A549 treated with AZD2906 at 1 μM for 4 hours (cell line): ENCODE measurements around the gene CAPS. TPM values are rescaled to one million over a fixed set of nuclear protein-coding genes. Genes with fewer than 3 reads are reported as not detected.

Experiments
- total RNA-seq: library from RNA; stranded (reverse); fragments of 200-300 nt; extraction: Qiagen RNA extraction; gene quantifications from 5 replicates; pipeline ENCODE4 v1.2.3, GENCODE V29; 2022

Gene CAPS
- 1.0 to 1.8 TPM (median 1.5 TPM) in 5 replicates for total RNA-seq

DNA sequence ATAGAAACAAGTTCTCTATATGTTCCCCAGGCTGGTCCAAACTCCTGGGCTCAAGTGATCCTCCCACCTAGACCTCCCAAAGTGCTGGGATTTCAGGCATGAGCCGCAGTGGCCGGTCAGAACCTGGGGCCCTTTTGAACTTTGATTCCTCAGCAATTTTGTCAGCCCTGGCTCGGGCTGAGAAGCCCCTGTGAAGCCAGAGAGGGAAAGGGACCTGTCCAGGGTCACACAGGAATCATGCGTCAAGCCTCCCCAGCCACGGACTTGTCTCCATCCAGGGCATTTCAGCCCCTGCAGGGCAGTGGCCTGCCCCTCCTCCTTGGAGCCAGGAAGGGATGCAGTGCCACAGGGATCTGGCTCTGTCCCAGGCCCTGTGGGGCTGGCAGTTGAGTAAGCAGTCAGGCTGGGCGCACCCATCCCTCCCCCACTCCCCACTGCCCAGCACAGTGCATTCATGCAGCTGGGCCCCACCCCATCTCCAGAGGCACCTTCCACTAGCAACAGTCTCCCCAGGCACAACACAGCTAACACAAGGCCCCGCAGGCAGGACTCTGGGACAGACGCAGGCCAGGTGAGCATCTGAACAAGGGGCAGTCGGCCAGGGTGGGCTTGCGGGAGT lies at the start of gene CAPS:
CAPS (plus strand) TSS at position 516 of the 619 bp plus-strand sequence. CDS start 153 bp downstream, outside the sequence.

DNA sequence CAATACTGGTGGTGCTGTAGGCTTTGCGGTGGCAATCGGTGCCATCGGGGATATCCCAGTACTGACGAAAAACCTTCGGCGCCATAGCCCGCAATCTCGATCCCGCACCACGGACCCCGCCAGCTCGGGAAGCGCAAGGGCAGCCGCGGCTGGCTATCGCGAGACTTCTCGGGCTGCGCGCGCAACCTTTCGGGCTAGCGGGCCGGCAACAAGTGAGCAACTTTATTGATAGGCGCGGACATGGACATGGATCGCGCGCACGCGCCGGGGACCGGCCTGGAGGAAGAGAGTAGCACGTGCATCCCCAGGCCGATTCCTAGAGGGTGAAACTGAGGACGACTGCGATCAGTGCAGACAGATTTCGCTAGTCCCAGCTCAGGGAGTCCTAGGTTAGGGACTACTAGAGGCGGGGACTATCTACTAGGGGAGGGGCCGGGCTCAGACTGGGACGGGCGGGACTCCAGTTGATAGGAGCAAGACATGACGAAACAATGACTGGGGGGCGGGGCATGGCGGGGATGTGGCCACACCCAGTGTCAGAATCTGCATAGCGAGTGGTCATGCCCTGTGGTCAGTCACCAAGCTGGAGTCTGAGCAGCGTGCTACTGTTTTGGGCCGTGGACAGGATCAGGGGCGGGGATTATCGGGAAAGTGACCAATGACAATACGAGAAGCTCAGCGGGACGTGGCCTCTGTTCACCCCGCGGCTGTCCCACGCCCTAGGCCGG lies 10.3 kb upstream of the CAPS start, which contains the start of gene NDUFA11:
NDUFA11 (minus strand) TSS at position 167 of the 728 bp plus-strand sequence; CDS start at position 85, 82 bp downstream.

DNA sequence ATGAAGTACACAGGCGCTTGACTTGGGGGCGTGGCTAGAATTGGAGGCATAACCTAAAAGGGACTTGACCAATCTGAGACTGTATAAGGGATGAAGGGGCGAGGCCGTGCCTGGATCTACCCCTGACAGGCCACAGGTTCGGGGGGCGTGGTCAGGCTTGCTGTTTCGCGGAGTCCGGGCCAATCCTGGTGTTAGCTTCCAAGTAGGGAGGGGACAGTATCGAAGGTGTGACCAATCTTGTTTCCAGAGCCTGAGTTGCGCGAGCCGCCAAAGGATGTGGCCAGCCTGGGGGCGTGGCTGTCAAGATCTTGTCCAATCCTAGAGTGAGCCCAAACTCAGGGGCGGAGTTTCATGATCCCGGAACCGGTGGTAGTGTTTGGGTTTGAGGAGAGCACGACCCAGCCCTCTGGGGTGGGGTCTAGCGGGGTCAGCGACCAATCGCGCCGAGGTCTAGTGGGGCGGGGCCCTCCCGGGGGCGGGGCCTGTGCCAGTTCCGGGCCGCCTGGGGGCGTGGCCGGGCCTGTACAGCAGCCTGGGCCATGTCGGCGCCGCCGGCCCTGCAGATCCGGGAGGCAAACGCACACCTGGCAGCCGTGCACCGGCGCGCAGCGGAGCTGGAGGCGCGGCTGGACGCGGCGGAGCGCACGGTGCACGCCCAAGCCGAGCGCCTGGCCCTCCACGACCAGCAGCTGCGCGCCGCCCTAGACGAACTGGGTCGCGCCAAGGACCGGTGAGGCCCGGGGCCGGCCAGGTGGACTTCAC lies 9.5 kb upstream of the CAPS start, which contains the start of gene VMAC:
VMAC (plus strand) TSS at position 521 of the 762 bp plus-strand sequence; CDS start at position 540, 19 bp downstream.

Other genes with a start within 250 kb of the CAPS start
- 48.1 to 75.8 TPM (median 69.1 TPM) in 5 replicates for gene MICOS13, start 233.7 kb upstream of the CAPS start, total RNA-seq
- gene HSD11B1L, start 233.2 kb upstream of the CAPS start, total RNA-seq = 3.5 to 5.2 TPM (median 4.3 TPM) in 5 replicates
- 732 to 879 TPM (median 766 TPM) in 5 replicates for gene RPL36, start 224.0 kb upstream of the CAPS start, total RNA-seq
- 49.8 to 62.6 TPM (median 59.8 TPM) in 5 replicates for gene LONP1, start 194.1 kb upstream of the CAPS start, total RNA-seq
- gene CATSPERD, start 193.6 kb upstream of the CAPS start, total RNA-seq = not detected in 5 replicates
- 1.2 to 3.4 TPM (median 2.3 TPM) in 5 replicates for gene PRR22, start 129.5 kb upstream of the CAPS start, total RNA-seq
- gene DUS3L, start 123.1 kb upstream of the CAPS start, total RNA-seq = 26.9 to 31.9 TPM (median 28.5 TPM) in 5 replicates
- gene NRTN, start 109.2 kb upstream of the CAPS start, total RNA-seq = 1.2 to 1.6 TPM (median 1.3 TPM) in 5 replicates
- gene FUT6, start 74.6 kb upstream of the CAPS start, total RNA-seq = not detected in 5 replicates
- 0.08 to 0.12 TPM (median 0.11 TPM) in 3 of 5 replicates, not detected in the others for gene FUT3, start 62.8 kb upstream of the CAPS start, total RNA-seq
- gene FUT5, start 43.7 kb upstream of the CAPS start, total RNA-seq = not detected in 5 replicates
- 206 to 313 TPM (median 291 TPM) in 5 replicates for gene NDUFA11, start 10.5 kb upstream of the CAPS start, total RNA-seq
- gene VMAC, start 9.4 kb upstream of the CAPS start, total RNA-seq = 0.26 to 0.59 TPM (median 0.49 TPM) in 5 replicates
- gene RANBP3, start 63.9 kb downstream of the CAPS start, total RNA-seq = 38.2 to 45.0 TPM (median 41.3 TPM) in 5 replicates
- 5.9 to 10.3 TPM (median 7.2 TPM) in 5 replicates for gene RFX2, start 196.2 kb downstream of the CAPS start, total RNA-seq
- gene ACSBG2, start 221.4 kb downstream of the CAPS start, total RNA-seq = not detected in 5 replicates